ENCODE results near the gene ARHGAP21. TPM values are rescaled to one million over a fixed set of nuclear protein-coding genes. Genes with fewer than 3 reads are reported as not detected.

Gene ARHGAP21
- total and polyA plus RNA-seq, 5 donors: 23.2 to 72.0 (median 56.2) TPM

DNA sequence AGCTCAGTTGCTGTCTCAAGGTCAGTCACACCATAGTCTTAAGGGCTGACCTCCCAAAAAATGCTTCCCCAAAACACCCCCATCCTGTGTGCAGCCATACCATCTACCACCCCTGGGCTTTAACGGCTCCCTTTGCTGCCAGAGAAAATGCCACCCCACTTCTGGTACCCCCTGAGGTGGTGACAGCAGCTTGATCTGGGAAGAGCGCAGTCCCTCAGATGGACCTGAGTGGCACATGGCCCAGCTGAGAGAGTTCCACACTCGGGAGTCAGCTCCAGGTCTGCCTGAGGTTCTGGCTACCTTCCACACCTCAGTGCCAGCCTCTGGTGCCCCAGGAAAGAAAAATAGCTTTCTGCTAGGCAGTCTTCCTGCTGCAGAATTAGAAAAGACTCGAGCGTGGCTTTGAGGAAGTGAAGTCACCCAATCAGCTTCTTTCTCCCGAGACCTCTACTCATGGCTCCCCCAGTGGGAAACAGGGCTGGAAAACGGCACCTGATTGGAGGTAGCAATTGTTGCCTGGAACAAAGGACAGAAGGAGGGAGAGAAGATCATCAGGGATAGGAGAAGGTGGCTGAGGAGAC, 151.7 kb downstream of the ARHGAP21 start:
- no peak for ATAC-seq
- no peak overlapping the region for H3K27ac ChIP-seq (ENCODE audit: low read length)
- intact Hi-C loops (cut with DNase I): no loop called here
- H3K4me1 ChIP-seq (ENCODE audit: control insufficient read depth, insufficient read depth, low read length): no peaks in the 10 kb centered on the region
- WGBS: 63% methylated on average over 7 of the region's 7 CpGs
- no peak overlapping the region for H3K4me3 ChIP-seq (ENCODE audit: low read length)
- no peaks in the 10 kb centered on the region for H3K9me3 ChIP-seq (ENCODE audit: control insufficient read depth, low read length)
- no peaks in the 10 kb centered on the region for H3K27me3 ChIP-seq (ENCODE audit: control insufficient read depth, insufficient read depth)
- DNase-seq: no peak

DNA sequence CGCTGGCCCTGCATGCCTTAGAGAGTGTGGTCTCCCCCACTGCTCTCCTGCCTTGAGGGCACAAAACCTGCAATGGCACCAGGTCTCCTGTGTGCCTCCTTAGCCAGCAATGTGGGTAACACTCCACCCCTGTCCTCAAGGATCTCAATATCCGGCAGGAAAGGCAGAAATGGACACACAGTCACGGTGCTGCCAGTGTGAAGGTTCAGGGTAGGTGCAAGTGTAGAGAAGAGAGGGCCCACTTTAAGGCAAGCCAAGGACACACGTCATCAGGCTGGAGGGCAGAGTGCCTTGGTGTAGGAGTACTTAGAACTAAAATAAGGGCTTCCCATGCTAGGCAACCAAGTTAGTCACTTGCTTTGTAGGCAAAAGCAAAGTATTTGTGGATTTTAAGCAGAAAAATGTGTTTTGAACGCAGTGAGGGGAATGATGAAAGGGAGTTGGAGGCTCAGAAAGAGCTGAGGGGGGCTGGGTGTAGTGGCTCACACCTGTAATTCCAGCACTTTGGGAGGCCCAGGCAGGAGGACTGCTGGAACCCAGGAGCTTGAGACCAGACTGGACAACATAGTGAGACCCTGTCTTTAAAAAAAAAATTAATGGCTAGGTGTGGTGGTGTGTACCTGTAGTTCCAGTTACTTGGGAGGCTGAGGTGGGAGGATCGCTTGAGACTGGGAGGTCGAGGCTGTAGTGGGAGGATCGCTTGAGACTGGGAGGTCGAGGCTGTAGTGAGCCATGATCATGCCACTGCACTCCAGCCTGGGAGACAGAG, 152.8 kb downstream of the ARHGAP21 start:
- Histone ChIP-seq H3K27me3 (ENCODE audit: control insufficient read depth, insufficient read depth) (no peaks in the 10 kb centered on the region), H3K4me1 (ENCODE audit: control insufficient read depth, insufficient read depth, low read length) (no peaks in the 10 kb centered on the region), H3K27ac (ENCODE audit: low read length) (no peak overlapping the region), H3K4me3 (ENCODE audit: low read length) (no peak overlapping the region), H3K9me3 (ENCODE audit: control insufficient read depth, low read length) (no peaks in the 10 kb centered on the region)
- DNase-seq (no peak), ATAC-seq (no peak)
- intact Hi-C loops (cut with DNase I): no loop called here
- WGBS: 91% methylated on average over 9 of the region's 9 CpGs

DNA sequence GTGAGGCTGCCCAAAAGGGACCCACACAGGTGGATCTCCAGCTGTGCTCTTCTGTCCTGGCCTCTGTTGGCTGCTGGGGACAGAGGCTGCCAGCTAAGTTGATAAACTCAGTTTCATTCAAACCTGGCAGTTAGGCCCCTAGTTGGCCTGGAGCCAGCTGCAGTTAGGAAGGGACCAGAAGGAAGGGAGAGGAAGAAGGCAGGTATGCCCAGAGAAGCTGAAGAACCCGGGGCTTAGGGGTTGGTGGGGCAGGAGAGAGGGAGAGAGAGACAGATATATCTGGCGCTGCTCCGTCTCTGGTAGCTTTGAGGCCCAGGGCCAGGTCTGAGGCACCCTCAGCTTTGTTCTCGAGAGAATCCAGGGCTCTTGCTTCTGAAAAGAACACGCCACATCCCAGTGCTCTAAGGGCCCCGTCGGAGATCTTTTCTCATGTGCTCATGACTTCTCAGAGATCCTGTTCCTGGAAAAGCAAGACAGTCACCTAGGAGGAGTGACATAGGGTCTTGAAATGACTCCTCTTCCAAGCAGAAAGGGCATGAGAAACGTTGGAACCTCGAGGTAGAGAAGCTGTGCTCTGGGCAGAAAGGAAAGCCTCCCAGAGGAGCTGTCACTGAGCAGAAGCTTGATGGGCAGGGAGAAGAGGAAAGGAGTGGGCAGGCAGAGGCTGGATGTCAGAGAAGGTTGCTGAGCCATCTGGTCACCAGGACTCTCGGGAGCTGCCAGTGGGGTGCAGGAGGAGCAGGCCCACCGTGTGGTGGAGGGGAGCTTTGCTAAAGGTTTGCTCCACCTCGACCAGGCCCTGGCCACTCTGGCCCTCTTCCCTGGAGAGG, 153.6 kb downstream of the ARHGAP21 start:
- no peak overlapping the region for H3K27ac ChIP-seq (ENCODE audit: low read length)
- 81% methylated on average over 12 of the region's 12 CpGs for WGBS
- no peaks in the 10 kb centered on the region for H3K9me3 ChIP-seq (ENCODE audit: control insufficient read depth, low read length)
- no peaks in the 10 kb centered on the region for H3K4me1 ChIP-seq (ENCODE audit: control insufficient read depth, insufficient read depth, low read length)
- H3K4me3 ChIP-seq (ENCODE audit: low read length): no peak overlapping the region
- ATAC-seq (no peak), DNase-seq (no peak)
- intact Hi-C loops (cut with DNase I): no loop called here
- H3K27me3 ChIP-seq (ENCODE audit: control insufficient read depth, insufficient read depth): no peaks in the 10 kb centered on the region

DNA sequence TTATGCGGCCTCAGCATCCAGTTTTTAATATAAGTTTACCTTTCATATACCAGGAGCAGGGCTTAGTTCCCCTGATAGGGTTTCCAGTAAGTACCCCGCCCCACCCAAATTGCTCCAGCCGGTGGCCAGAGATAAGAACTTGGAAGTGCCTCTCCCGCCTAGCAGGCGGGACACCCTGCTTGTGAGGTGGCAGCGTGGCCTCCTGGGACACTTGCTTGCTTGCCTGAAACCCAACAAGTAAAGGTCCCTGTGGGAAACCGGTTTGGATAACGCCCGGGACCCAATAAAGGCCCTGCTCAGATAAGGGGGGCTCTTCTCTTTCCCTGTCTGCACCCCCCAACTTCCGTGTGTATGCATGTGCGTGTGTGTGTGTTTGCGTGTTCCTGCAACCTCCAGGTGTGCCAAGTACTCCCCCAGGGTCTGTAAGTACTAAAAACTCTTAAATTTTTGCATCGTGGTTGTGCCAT, 154.3 kb downstream of the ARHGAP21 start:
- DNase-seq (no peak), ATAC-seq (no peak)
- H3K4me3 ChIP-seq (ENCODE audit: low read length): no peak overlapping the region
- no peaks in the 10 kb centered on the region for H3K9me3 ChIP-seq (ENCODE audit: control insufficient read depth, low read length)
- no peaks in the 10 kb centered on the region for H3K27me3 ChIP-seq (ENCODE audit: control insufficient read depth, insufficient read depth)
- no peak overlapping the region for H3K27ac ChIP-seq (ENCODE audit: low read length)
- no peaks in the 10 kb centered on the region for H3K4me1 ChIP-seq (ENCODE audit: control insufficient read depth, insufficient read depth, low read length)
- 82% methylated on average over 13 of the region's 13 CpGs for WGBS
- intact Hi-C loops (cut with DNase I): no loop called here

DNA sequence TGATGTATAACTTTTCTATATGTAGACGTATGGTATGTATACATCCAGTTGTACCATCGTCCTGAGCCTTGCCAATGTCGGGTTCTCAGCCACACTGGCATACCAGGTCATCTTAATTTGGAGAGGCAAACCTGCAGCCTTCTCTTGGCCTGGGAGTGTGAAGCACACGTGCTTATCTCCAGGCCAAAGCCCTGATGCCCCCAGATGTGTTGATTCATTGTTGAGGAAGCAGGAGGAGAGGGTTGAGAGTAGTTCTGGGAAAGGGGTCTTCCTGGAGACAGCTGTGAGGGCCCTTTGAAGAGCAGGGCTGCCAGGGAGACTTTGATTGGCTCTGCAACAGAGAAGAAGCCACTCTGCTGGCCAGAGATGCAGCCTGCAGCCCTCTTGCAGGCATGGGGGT, 155.6 kb downstream of the ARHGAP21 start:
- DNase-seq (no peak), ATAC-seq (no peak)
- H3K27ac ChIP-seq (ENCODE audit: low read length): no peak overlapping the region
- WGBS: 65% methylated on average over 4 of the region's 4 CpGs
- intact Hi-C loops (cut with DNase I): no loop called here
- H3K4me1 ChIP-seq (ENCODE audit: control insufficient read depth, insufficient read depth, low read length): no peaks in the 10 kb centered on the region
- no peaks in the 10 kb centered on the region for H3K9me3 ChIP-seq (ENCODE audit: control insufficient read depth, low read length)
- H3K4me3 ChIP-seq (ENCODE audit: low read length): no peak overlapping the region
- H3K27me3 ChIP-seq (ENCODE audit: control insufficient read depth, insufficient read depth): no peaks in the 10 kb centered on the region

DNA sequence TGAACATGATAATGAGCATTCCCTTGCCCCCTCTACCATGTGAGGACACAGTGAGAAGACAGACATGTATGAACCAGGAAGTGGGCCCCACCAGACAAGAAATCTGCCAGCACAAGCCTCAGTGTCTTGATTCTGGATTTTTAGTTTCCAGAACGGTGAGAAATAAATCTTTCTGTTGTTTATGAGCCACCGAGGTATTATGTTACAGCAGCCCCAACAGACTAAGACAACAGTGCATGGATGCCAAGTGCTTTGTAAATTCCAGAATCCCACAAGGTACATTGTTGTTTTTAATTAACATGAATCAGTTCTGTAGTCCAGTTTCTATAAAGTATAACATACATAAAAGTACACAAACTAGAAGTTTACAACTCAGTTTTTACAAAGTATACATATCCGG, 162.2 kb downstream of the ARHGAP21 start:
- no peaks in the 10 kb centered on the region for H3K9me3 ChIP-seq (ENCODE audit: control insufficient read depth, low read length)
- 83% methylated on average over 3 of the region's 3 CpGs for whole genome bisulfite sequencing
- H3K4me3 ChIP-seq (ENCODE audit: low read length): no peak overlapping the region
- no peak for DNase-seq
- no peak for ATAC-seq
- H3K27ac ChIP-seq (ENCODE audit: low read length): no peak overlapping the region
- no peaks in the 10 kb centered on the region for H3K27me3 ChIP-seq (ENCODE audit: control insufficient read depth, insufficient read depth)
- H3K4me1 ChIP-seq (ENCODE audit: control insufficient read depth, insufficient read depth, low read length): no peaks in the 10 kb centered on the region
- intact Hi-C loops (cut with DNase I): no loop called here

DNA sequence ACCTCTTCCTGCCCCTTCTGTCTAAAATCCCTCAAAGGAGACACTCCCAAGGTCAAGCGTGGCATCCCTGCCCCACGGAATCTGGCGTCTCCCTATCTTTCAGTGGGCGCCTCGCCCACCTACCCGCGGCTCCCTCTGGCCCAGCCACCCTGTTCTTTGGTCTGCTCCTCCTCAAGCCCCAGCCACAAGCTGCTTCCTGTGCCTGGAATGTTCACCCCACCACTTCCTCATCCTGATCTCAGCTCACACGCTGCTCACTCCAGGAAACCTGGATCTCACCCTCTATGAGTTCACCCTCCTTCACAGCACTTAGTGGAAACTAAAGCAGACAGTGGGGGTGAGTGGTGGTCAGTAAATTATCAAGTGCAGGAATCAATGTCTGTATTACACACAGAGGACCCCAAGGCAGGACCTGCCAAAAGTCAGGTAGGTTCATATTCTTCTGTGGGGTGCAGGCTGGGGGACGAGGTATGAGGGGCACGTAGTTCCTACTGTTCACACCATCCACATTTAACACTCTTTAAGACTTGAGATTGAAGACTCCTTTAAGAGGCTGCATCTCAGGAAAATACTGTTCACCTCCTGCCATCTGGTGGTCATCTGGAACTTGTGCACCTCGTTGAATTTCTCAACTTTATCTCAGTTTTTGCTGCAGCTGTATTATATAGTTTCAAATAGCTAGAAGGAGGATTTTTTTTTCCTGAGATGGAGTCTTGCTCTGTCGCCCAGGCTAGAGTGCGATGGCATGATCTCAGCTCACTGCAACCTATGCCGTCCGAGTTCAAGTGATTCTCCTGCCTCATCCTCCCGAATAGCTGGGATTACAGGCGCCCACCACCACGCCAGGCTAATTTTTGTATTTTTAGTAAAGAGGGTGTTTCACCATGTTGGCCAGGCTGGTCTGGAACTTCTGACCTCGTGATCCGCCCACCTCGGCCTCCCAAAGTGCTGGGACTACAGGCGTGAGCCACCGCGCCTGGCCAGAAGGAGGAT, 166.6 kb downstream of the ARHGAP21 start:
- peak in 2 of 3 donors; percentile 17 to 24 for DNase-seq
- no peaks in the 10 kb centered on the region for H3K27me3 ChIP-seq (ENCODE audit: control insufficient read depth, insufficient read depth)
- H3K4me3 ChIP-seq (ENCODE audit: low read length): no peak overlapping the region
- no peaks in the 10 kb centered on the region for H3K9me3 ChIP-seq (ENCODE audit: control insufficient read depth, low read length)
- intact Hi-C loops (cut with DNase I): no loop called here
- 51% methylated on average over 24 of the region's 24 CpGs for WGBS
- no peaks in the 10 kb centered on the region for H3K4me1 ChIP-seq (ENCODE audit: control insufficient read depth, insufficient read depth, low read length)
- H3K27ac ChIP-seq (ENCODE audit: low read length): no peak overlapping the region
- ATAC-seq: peak; percentile 50 to 52

DNA sequence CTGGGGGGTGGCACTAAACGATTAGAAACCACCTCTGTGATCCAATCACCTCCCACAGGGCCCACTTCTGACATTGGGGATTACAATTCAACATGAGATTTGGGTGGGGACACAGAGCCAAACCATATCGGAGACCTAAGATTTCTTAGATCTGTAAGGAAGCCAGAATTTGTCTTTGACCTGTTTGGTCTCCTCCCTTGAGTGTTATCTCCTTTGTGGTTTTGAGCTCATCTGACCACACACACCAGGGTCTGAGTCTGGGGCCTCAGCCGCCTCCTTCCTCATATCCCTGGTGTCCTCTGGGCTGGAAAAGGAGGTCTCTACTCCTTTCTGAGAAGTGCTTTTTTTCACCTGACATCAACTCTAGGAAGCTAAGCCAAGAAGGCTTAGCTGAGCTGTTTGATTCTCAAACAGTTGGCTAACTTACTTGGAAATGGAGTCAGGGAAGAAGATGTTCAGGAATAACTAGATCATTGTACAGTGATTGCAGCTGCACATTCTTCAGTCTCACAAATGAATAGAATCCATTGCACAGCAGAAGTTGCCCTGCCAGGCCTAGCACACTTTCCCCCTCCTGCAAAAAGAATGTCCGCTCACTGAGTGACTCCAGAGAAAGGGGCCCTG, 167.4 kb downstream of the ARHGAP21 start:
- 78% methylated on average over 4 of the region's 4 CpGs for WGBS
- Histone ChIP-seq H3K4me1 (ENCODE audit: control insufficient read depth, insufficient read depth, low read length) (no peaks in the 10 kb centered on the region), H3K9me3 (ENCODE audit: control insufficient read depth, low read length) (no peaks in the 10 kb centered on the region), H3K4me3 (ENCODE audit: low read length) (no peak overlapping the region), H3K27me3 (ENCODE audit: control insufficient read depth, insufficient read depth) (no peaks in the 10 kb centered on the region), H3K27ac (ENCODE audit: low read length) (no peak overlapping the region)
- intact Hi-C loops (cut with DNase I): no loop called here
- ATAC-seq (no peak), DNase-seq (no peak)

DNA sequence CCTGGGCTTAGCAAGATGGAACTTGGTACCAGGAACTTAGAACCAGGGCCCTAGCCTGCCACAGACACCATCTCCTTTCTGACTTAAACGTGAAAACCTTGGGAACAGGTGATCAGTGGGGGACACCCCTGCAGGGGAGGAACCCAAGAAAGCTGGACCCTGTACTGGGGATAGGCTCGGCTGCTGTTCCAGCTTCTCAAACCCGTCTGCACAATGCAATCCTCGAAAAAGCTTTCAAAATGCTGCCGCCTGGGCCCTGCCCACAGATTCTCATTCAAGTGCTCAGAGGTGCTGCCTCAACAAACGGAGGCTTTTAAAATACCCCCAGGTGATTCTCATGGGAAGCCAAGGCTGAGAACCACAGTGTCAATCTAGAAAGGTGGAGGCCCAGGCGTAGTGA, 169.7 kb downstream of the ARHGAP21 start:
- H3K9me3 ChIP-seq (ENCODE audit: control insufficient read depth, low read length): no peaks in the 10 kb centered on the region
- no peaks in the 10 kb centered on the region for H3K4me1 ChIP-seq (ENCODE audit: control insufficient read depth, insufficient read depth, low read length)
- 84% methylated on average over 7 of the region's 7 CpGs for WGBS
- no peak overlapping the region for H3K4me3 ChIP-seq (ENCODE audit: low read length)
- intact Hi-C loops (cut with DNase I): no loop called here
- no peak overlapping the region for H3K27ac ChIP-seq (ENCODE audit: low read length)
- DNase-seq (no peak), ATAC-seq (no peak)
- no peaks in the 10 kb centered on the region for H3K27me3 ChIP-seq (ENCODE audit: control insufficient read depth, insufficient read depth)

DNA sequence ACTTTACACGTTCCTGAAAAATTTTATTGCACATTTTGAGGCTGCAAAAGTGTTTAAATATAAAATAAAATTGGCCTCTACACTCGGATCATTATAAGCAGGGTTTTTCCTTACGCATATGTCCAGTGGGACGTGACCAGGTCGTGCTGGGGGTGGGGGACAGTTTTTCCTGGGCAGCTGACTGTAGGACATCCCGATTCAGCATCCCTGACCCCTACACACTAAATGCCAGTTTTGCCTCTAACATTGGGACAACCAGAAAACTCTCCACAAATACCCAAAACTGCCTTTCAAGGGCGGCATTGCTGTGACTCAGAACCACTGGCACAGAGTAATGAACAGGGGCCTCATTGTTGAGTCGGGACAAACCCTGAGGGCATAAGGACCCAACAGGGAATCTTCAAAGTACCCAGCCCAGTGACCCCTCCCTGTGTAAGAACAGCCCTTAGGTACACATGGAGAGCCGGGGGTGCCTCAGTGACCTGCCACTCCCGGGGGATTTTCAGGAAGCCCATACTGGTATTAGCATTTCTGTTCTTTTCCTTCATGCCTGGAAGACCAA, 170.6 kb downstream of the ARHGAP21 start:
- WGBS: 63% methylated on average over 10 of the region's 10 CpGs
- no peaks in the 10 kb centered on the region for H3K27me3 ChIP-seq (ENCODE audit: control insufficient read depth, insufficient read depth)
- H3K27ac ChIP-seq (ENCODE audit: low read length): no peak overlapping the region
- no peak for ATAC-seq
- H3K4me1 ChIP-seq (ENCODE audit: control insufficient read depth, insufficient read depth, low read length): no peaks in the 10 kb centered on the region
- DNase-seq: peak in 1 of 3 donors; percentile 29
- no peak overlapping the region for H3K4me3 ChIP-seq (ENCODE audit: low read length)
- no peaks in the 10 kb centered on the region for H3K9me3 ChIP-seq (ENCODE audit: control insufficient read depth, low read length)
- intact Hi-C loops (cut with DNase I): no loop called here

All from right cardiac atrium (tissue), 5 donors.